HTERT RPE-1 (cell line): ENCODE results near the gene ELL2.
"Not testable (repeated sequence)": the region's sequence is repeated elsewhere in the genome, so short reads cannot be mapped to it uniquely, and the experiment has no call there.

Experiments
- in situ Hi-C: fragments of 300-500 bp; cut with MboI; formaldehyde crosslinking; loops from 4 replicates; pipeline ENCODE4 v1.14.3; 2020; ENCODE audit warnings: low sequenced_read_pairs

Gene ELL2

DNA sequence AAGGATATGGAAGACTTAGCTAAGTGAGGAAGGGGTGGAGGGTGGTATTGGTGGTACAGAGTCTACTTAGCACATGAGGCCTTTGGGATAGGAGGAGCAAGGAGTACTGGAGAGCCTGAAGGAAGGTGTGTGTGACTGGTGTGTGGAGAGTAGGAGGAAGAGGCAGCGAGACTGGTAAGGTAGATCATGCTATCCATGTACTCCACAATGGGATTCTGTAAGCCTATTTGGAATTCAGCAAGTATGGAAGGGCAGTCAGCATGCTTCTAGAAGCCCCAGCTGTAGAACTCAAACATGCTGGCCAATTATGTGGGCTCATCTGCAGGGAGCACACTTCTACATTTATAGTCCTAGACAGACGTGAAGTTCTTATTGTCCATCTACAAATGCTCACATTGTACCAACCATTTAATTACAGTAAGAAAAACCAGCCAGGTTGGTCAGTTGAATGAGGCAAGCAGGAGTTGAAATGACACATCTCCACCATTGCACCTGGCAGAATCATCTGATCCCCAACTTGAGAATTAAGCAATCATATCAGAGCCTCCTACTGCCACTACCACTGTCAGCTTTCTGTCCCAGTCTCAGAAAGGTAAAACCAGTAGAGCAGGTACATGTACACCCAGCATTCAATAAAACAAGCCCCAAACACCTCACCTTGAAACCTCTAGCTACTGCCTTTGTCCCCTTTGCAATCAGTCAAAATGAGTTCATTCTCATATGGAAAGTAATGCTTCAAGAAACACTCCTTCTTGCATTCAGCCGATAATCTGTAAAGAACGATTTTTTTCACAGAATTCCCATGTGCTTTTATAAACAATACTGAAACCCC lies 78.2 kb downstream of the ELL2 start:
- in situ Hi-C loops = no loop called here

DNA sequence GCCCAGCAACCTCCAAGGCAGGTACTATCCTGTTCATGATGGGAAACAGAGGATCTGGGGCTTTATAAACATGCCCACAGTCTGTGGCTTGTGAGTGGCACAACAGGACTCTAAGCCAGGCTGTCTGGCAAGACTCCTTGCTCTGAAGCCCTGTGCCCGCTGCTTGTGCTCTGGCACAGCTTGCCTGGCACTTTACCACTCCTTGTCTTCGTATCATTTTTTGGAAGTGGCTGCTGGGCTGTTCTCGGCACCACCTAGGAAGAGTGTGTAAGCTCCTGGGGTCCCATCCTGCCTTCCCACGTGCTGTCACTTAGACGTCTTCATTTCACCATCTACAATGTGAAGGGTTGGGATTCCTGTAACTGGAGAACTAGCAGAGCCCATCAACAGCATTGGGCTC lies 79.8 kb downstream of the ELL2 start:
- in situ Hi-C loops = no loop called here

DNA sequence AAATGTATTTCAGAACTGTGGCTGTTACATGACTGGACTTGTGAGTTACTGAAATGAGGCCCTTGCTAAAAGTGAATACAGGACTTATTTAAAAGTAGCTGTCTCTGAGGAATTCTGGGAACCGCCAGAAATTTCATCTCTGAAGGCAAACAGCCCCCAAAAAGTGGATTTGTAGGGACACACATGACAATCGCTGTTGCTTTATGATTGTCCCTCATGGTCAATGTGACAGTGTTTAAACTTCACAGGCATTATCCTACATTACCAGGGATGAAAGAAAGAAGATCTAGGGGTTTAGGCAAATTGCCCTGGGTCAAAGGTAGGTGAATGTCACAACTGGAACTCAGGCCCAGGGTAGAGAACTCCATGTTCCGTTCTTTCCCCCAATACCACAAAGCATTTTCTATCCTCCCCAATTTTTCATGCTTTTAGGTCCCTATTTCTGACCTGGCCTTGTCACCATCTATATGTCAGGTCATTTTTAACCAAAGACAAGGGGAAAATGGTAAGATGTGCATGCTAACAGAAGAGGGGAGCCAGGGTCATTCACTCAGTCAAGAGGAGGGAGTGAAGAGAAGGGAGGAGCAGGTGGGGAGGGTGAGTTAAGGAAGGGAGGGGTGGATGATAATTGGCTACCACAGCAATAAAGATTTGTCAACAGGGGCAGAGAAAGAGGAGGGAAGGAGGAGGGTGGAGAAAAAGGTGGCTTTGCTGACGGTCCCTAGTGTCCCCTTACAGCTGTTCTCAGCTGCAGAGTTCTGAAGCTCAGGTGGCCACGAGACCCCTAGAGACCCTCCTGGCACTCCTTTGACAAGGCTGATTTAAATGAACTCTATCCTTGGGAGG lies 81.3 kb downstream of the ELL2 start:
- in situ Hi-C loops = no loop called here

DNA sequence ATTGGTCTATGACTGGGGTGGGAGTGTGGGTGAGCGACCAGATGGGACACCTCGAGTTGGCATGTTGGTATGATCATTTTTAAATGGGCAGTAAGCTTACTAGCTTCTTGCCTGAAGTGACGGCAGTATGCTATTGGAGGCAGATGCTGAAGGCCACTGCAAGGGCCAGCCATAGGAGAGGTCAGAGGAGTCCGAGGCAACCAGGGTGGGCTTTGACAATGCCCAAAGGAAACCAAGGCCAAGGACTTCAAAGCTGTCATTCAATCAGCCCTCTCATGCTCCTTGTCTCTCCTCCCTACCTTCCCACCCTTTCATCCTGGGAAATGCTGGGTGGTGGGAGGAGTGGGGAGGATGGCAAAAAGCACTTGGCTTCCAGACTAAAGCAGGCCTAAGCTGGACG lies 82.0 kb downstream of the ELL2 start:
- in situ Hi-C loops = no loop called here

DNA sequence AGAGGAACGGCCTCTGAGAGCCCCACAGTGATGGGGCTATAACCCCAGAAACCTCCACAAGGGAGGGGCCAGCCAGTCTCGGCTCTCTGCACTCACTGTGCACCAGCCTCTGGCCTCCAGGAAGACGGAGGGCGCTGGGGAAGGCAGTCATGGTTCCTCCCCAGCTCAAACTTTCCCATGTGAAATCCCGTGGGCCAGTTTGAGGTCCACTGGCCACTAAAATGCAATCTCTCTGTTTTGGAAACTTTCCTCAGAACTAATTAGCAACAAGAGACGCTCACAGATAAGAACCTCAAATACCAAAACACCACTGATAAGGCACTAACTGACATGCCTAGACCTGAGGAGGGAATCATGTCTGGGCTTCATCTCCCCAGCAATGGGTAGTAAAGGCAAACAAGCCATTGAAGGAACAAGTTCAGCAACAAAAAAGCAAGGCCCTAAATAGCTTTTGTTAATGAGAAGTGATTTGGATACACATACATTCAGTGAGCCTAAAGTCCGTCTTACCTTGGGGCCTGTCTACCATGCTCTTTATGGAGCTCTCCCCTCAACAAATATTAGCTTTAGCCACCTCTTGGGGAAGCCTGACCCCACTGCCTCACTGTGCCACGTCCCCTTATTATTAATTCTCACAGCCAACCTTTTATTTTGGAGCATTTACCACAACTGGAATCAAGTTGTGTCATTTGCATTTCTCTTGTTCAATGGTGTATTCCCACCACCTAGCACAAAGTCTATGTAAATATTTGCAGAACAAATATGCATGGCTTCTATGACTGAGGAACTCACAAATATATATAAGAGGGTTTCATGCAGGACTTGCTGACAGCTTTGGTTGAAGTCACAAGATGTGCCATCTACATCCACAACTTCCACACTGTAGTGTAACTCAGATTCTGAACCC lies 83.0 kb downstream of the ELL2 start:
- in situ Hi-C loops = no loop called here

DNA sequence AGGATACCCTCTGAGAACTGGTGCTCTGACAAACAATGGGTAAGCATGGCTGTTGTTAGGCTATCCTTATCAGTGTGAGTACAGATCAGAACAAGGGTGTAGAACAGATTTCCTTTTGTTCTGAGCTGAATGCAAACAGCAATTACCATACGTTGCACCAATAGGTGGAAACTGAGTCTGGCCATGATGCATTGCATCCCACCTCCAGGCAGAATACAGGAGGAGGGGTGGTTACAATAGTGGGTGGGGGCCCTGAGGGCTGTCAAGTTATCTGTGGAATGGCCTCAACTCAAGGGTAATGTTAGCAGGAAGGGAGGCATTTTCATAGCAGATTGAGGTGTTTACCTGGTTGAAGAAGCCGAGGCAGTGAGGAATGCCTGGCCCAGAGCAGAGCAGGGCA lies 84.9 kb downstream of the ELL2 start:
- in situ Hi-C loops = no loop called here

DNA sequence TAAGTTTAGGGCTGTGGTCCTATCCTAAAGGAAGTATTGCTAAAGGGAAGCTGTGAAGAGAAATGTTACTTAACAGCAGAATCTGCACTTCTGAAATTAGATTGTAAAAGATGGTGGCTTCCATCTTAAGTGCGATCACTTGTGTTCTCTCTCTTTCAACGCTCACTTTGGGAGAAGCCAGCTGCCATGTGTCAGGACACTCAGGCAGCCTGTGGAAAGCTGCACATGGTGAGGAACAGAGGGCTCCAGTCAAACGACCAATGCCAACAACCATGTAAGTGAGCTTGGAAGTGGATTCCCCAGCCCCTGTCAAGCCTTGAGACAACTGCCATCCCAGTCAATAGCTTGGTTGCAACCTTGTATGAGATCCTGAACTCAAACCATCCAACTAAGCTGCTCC lies 87.4 kb downstream of the ELL2 start:
- in situ Hi-C loops = no loop called here

DNA sequence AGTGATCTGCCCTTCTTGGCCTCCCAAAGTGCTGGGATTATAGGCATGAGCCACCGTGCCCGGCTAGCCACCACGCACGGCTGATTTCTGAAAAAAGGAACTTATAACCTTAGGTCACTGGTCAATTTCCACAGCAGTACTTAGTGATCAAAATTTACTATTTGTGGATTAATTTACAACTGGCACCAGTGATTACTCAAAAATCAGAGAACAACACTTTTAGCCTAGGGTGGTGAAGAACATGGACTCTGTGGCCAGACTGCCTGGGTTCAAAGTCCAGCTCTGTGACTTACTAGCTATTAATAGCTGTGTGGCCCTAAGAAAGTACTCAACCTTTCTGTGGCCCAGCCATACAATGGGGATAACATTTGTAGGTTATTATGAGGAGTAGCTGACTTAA lies 88.3 kb downstream of the ELL2 start:
- in situ Hi-C loops = no loop called here

DNA sequence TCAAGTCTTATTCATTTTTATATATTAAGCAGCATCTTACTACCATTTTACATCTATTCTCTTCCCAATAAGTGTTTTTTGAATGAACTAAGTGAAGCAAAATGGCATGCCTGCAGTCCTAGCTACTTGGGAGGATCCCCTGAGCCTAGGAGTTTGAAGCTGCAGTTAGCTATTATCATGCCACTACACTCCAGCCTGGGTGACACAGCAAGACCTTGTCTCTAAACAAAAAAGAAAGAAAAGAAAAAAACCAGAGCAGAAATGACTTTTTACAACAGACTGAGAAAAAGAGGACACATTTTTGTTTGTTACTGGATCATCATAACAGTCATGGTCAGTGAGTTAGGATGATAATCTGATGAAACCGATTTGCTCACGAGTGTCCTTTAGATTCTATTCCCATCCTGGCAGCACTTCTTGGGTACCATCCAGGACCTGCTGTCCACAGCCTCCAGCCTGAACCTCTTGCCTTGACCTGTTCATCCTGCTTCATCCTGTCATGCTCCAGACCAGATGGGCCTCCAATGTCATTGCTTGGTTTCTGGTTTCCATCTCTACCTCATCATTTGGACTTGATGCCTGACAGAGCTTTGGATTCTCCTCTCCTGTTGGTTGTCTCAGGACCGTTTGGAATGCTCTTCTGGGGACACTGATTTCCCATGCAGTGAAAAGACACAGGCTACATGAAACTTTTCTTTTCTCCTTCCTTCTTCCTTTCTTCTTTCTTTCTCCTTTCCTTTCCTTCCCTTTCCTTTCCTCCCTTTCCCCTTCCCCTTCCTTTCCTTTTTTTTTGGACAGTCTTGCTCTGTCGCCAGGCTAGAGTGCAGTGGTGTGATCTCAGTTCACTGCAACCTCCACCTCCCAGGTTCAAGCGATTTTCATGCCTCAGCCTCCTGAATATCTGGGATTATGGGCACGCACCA lies 89.0 kb downstream of the ELL2 start:
- in situ Hi-C loops = no loop called here

DNA sequence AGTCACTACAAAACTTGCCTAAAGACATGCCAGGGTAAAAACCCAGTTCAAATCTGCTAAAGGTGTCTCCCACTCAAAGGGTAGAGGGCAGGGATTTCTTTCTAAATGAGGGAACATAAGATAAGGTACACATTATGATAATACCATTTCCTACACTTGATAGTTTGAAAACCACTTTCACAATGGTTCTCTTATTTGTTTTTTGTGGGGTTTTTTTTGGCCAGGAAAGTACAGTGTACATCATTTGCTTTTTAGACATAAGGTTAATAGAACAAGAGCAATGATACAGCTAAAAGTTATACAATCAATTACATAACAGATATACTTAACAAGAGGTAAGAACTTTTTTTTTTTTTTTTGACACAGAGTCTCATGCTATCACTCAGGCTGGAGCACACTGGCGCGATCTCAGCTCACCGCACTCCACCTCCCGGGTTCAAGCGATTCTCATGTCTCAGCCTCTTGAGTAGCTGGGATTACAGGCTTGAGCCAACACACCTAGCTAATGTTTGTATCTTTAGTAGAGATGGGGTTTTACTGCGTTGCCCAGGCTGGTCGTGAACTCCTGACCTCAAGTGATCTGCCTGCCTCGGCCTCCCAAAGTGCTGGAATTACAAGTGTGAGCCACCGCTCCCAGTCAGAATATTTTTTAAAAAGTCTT lies 90.4 kb downstream of the ELL2 start:
- in situ Hi-C loops = no loop called here

DNA sequence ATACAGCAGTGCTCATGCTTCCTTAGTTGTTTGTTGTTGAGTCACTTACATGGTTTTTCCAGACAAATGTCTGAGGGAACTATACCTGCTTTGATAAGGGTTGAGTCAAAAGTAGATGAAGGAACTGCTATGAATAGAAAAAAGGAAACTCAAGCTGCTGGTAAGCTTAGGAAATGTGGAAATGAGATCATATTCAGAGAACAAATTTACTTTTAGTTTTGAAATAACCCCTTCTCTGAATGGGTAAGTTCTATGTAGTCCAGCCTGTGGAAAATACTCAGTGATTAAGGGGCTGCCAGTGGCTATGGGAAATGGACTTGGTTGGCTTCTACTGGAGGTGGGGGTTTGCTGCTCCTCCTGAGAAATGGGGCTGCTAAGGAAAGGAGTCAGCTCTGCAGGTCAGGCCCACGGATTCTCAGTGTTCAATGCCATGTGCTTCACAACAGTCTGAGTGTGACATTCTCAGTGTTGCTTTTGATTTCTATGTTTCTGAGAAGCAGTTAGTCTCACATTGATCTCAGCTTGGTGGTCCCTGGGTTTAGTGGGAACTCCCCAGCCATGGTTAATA lies 91.5 kb downstream of the ELL2 start:
- in situ Hi-C loops = no loop called here

DNA sequence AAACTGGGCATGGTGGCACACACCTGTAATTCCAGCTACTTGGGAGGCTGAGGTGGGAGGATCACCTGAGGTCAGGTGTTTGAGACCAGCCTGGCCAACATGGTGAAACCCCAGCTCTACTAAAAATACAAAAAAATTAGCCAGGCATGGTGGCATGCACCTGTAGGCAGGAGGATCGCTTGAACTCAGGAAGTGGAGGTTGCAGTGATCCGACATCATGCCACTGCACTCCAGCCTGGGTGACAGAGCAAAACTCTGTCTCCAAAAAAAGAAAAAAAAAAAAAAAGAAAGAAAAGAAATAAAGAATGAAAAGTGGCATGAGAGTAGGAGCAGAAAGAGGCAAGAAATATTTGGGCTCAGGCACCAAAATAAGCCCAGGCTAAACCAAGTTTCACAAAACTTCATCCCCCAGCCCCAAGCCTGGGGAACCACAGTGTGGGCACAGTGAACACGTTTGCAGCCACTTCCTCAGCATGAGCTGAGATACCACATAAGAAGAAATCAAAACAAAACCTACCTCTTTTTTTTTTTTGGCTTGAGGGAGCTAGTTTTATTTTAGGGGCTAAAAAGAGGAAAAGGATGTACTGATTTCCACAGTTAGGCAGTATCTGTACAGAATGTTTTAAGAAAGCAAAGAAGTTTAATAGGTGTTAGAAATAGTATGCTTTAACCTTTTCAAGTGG lies 92.3 kb downstream of the ELL2 start:
- in situ Hi-C loops = not testable (repeated sequence)

DNA sequence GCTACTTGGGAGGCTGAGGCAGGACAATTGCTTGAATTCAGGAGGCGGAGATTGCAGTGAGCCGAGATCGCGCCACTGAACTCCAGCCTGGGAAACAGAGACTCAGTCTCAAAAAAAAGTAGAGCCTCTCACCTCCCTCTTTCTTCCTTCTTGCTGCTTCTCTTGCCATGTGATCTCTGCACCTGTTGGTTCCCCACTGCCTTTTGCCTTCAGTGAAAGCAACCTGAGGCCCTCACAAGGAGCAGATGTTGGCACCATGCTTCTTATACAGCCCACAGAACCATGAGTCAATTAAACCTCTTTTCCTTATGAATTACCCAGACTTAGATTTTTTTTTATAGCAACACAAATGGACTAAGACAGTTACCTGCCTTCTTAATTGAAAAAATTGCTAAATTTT lies 93.5 kb downstream of the ELL2 start:
- in situ Hi-C loops = no loop called here

DNA sequence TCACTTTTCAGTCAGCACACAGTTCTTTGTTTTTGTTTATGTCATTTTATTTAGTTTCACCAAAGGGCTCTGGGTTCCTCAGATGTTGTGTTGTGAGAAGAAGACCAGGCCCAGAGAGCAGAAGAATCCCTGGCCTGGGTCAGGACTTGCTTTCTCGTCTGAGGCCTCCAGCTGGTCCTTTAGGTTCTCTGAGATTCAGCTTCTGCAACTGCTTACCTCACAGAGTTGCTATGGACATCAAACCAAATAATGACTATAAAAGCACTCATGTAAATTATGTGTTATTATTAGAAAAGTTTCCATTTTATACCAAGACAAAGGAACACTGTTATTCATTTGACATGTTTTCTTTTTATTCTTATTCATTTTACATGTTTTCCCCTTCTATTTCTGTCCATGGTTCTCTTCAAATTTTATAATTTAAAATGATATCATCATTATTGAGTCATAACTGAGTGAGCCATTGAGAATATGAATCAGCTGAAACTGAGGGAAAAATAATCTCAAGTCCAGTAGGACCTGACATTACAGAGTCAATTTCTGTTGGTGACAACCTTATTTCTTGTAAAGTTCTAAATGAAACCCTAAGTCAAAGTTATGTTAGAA lies 95.1 kb downstream of the ELL2 start:
- in situ Hi-C loops = no loop called here

DNA sequence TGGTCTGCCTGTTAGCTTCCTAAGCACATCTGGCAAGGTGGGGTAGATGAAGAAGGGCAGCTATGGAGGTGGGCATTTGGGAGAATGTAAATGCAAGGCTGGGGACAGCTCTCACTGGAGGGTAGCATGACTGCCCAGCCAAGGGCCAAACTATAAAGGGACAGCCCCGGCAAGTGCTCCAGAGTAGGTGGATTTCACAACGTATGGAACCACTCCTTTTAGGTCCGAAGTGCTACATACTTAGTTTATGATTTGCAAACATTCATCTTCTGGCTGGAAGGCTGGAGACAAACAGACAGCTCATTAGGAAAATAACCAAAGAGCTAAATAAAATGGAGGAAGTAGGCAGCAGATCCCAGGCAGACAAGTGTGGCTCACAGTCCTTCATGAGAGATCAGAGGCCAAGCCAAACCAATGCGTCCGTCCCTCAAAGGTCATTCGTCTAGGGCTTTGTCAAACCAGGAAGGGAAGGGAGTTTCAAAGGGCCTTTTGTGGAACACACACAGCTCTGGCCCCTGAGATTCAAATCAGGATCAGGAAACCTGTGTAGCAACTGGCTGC lies 96.6 kb downstream of the ELL2 start:
- in situ Hi-C loops = no loop called here

DNA sequence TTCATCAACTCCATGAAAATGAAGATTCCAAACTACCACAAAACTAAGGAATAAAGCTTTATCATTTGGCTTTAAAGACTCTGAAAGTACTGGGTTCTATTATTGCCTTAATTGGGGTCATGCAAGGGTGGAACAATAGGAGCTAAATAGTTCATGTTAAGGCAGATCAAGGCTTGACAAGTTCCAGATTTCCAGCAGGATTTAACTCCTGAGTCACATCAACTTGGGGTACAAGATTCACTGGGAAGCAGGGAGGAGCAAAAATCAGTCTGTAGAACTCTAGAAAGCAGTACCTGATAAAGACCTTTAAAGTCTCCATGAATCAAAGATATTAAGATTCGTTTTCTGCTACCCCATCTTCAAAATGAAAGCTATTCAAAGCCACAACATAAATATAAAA lies 97.2 kb downstream of the ELL2 start:
- in situ Hi-C loops = no loop called here

DNA sequence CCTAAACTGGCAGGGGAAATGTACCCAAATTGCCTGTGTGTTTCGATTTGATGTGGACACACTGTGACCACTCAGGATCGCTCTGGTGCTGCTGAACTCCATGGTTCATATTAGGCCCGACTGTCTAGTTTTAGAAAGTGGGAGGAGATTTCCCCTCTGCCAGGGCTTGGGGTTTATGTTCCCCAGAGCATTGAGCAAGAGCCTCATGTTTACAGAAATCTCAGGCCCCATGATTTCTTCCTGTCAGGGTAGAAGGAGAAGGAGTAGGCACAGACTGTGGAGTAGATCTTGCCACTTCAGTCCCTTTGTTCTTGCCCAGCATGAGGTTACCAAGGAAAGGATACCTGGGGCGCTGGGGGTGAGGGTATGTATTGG lies 98.3 kb downstream of the ELL2 start:
- in situ Hi-C loops = no loop called here
